GM19193 (cell line): ENCODE data around the gene TXLNG.

Experiments
- POLR2A ChIP-seq: IDR thresholded peaks from 4 replicates; pipeline ENCODE4 v1.6.1; 2011; ENCODE audit not compliant: insufficient read depth, insufficient read length; ENCODE audit errors: extremely low read depth

TXLNG gene

GRCh38 chrX:16882702-16883486, 96.6 kb downstream of the TXLNG start:
- TF ChIP-seq POLR2A, result no peak

- TF ChIP-seq POLR2A, result no peak
Observed at GRCh38 chrX:16883487-16883804, 97.2 kb downstream of the TXLNG start.

- TF ChIP-seq POLR2A, result no peak
Observed at GRCh38 chrX:16885628-16886027, 99.4 kb downstream of the TXLNG start.

- no peak for TF ChIP-seq POLR2A
Observed at GRCh38 chrX:16892504-16893362, 106.5 kb downstream of the TXLNG start.
